Activated B cell treated with CpG ODN at 0.5 μM for 24 hours (primary cell): ENCODE measurements around the gene DDX11. TPM values are rescaled to one million over a fixed set of nuclear protein-coding genes. Genes with fewer than 3 reads are reported as not detected.

Source experiments
- ATAC-seq: fragments of 200-7000 bp; cut with Tn5 transposase; one replicate; pipeline ENCODE4 v1.10.0; 2021; ENCODE audit warnings: low read depth, mild to moderate bottlenecking, moderate library complexity
- CTCF ChIA-PET: fragments of 350-600 bp; sonication (Branson Sonifier 250); formaldehyde crosslinking; loops from one replicate; lab custom pipeline; 2021; ENCODE audit warnings: antibody characterized with exemption; lab: Charles Lee
- POLR2A ChIA-PET: fragments of 350-600 bp; sonication (Branson Sonifier 250); formaldehyde crosslinking; loops from one replicate; lab custom pipeline; 2021; ENCODE audit warnings: antibody characterized with exemption; lab: Charles Lee
- DNase-seq: peaks from one replicate; pipeline ENCODE4 v3.0.0; 2022
- H3K27ac Mint-ChIP-seq: one replicate; pipeline ENCODE4 v1.8.0; 2020; ENCODE audit warnings: mixed read lengths
- H3K27me3 Mint-ChIP-seq: one replicate; pipeline ENCODE4 v1.8.0; 2021; ENCODE audit warnings: mixed read lengths
- H3K36me3 Mint-ChIP-seq: one replicate; pipeline ENCODE4 v1.8.0; 2021; ENCODE audit warnings: low read depth, mixed read lengths
- H3K4me1 Mint-ChIP-seq: one replicate; pipeline ENCODE4 v1.8.0; 2021; ENCODE audit warnings: mixed read lengths
- H3K4me3 Mint-ChIP-seq: one replicate; pipeline ENCODE4 v1.8.0; 2020; ENCODE audit warnings: mild to moderate bottlenecking, mixed read lengths
- H3K9me3 Mint-ChIP-seq: one replicate; pipeline ENCODE4 v1.8.0; 2020; ENCODE audit warnings: mixed read lengths
- intact Hi-C: fragments of 100-400 bp; cut with micrococcal nuclease; formaldehyde crosslinking; loops from one replicate; pipeline ENCODE4 v1.15.1; 2024
- total RNA-seq: library from RNA; stranded (reverse); gene quantifications from 2 replicates; pipeline ENCODE4 v1.2.3, GENCODE V29; 2022
- TF ChIP-seq, protein P1 (sequence below): fragments of 200-600 bp; IDR thresholded peaks from one replicate; pipeline ENCODE4 v1.8.0; 2022; ENCODE audit warnings: antibody characterized with exemption, mild to moderate bottlenecking

DDX11 gene
- total RNA-seq, 1 donor from 2014 or later, result 62.2 TPM

GRCh38 chr12:31033146-31033545 lies 40.5 kb upstream of the DDX11 start:
- TF ChIP-seq, protein P1, sequence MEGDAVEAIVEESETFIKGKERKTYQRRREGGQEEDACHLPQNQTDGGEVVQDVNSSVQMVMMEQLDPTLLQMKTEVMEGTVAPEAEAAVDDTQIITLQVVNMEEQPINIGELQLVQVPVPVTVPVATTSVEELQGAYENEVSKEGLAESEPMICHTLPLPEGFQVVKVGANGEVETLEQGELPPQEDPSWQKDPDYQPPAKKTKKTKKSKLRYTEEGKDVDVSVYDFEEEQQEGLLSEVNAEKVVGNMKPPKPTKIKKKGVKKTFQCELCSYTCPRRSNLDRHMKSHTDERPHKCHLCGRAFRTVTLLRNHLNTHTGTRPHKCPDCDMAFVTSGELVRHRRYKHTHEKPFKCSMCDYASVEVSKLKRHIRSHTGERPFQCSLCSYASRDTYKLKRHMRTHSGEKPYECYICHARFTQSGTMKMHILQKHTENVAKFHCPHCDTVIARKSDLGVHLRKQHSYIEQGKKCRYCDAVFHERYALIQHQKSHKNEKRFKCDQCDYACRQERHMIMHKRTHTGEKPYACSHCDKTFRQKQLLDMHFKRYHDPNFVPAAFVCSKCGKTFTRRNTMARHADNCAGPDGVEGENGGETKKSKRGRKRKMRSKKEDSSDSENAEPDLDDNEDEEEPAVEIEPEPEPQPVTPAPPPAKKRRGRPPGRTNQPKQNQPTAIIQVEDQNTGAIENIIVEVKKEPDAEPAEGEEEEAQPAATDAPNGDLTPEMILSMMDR, result no peak
- no peaks in the 10 kb centered on the region for H3K27me3 Mint-ChIP-seq
- H3K27ac Mint-ChIP-seq, result no peak overlapping the region
- intact Hi-C loops, result no loop called here
- H3K4me3 Mint-ChIP-seq, result no peak overlapping the region
- H3K4me1 Mint-ChIP-seq, result no peaks in the 10 kb centered on the region
- DNase-seq (no peak), ATAC-seq (no peak)
- ChIA-PET CTCF (no interaction called here), POLR2A (no interaction called here)
- no peaks in the 10 kb centered on the region for H3K36me3 Mint-ChIP-seq
- no peaks in the 10 kb centered on the region for H3K9me3 Mint-ChIP-seq

GRCh38 chr12:31033681-31034080 lies 40.0 kb upstream of the DDX11 start:
- intact Hi-C loops, result no loop called here
- POLR2A ChIA-PET, result no interaction called here
- H3K27ac Mint-ChIP-seq, result no peak overlapping the region
- no peaks in the 10 kb centered on the region for H3K4me1 Mint-ChIP-seq
- no peaks in the 10 kb centered on the region for H3K27me3 Mint-ChIP-seq
- TF ChIP-seq, protein P1, result no peak
- no peak for DNase-seq
- CTCF ChIA-PET, result no interaction called here
- H3K9me3 Mint-ChIP-seq, result no peaks in the 10 kb centered on the region
- no peak overlapping the region for H3K4me3 Mint-ChIP-seq
- no peak for ATAC-seq
- H3K36me3 Mint-ChIP-seq, result no peaks in the 10 kb centered on the region

- H3K27ac Mint-ChIP-seq, result no peak overlapping the region
- TF ChIP-seq, protein P1, result no peak
- no peaks in the 10 kb centered on the region for H3K36me3 Mint-ChIP-seq
- ATAC-seq, result no peak
- intact Hi-C loops, result no loop called here
- ChIA-PET CTCF (no interaction called here), POLR2A (no interaction called here)
- no peaks in the 10 kb centered on the region for H3K9me3 Mint-ChIP-seq
- DNase-seq, result no peak
- H3K4me1 Mint-ChIP-seq, result no peaks in the 10 kb centered on the region
- H3K4me3 Mint-ChIP-seq, result no peak overlapping the region
- no peaks in the 10 kb centered on the region for H3K27me3 Mint-ChIP-seq
Measured at GRCh38 chr12:31034372-31034771, 39.3 kb upstream of the DDX11 start.

GRCh38 chr12:31035226-31035625 lies 38.4 kb upstream of the DDX11 start:
- Mint-ChIP-seq H3K27ac (no peak overlapping the region), H3K9me3 (no peaks in the 10 kb centered on the region), H3K4me3 (no peak overlapping the region), H3K27me3 (no peaks in the 10 kb centered on the region), H3K36me3 (no peaks in the 10 kb centered on the region), H3K4me1 (no peaks in the 10 kb centered on the region)
- TF ChIP-seq, protein P1, result no peak
- CTCF ChIA-PET, result no interaction called here
- POLR2A ChIA-PET, result no interaction called here
- intact Hi-C loops, result no loop called here
- ATAC-seq (no peak), DNase-seq (no peak)

- Mint-ChIP-seq H3K9me3 (no peaks in the 10 kb centered on the region), H3K36me3 (no peaks in the 10 kb centered on the region), H3K4me1 (no peaks in the 10 kb centered on the region), H3K4me3 (no peak overlapping the region), H3K27me3 (no peaks in the 10 kb centered on the region), H3K27ac (no peak overlapping the region)
- no peak for ATAC-seq
- intact Hi-C loops, result no loop called here
- TF ChIP-seq, protein P1, result no peak
- DNase-seq, result no peak
- ChIA-PET POLR2A (no interaction called here), CTCF (no interaction called here)
Measured at GRCh38 chr12:31035967-31036665, 37.5 kb upstream of the DDX11 start.
